GM21529 (cell line): Measurements from ENCODE around the gene PKIG.
A peak's percentile ranks its signal among the peaks of the same experiment; 100 is the strongest.

Experiments used
- ATAC-seq: cut with Tn5 transposase; IDR thresholded peaks from one replicate; pipeline ENCODE4 v1.9.1; 2021; ENCODE audit not compliant: unreplicated experiment

Gene PKIG

GRCh38 chr20:44637042-44637441, 54.7 kb downstream of the PKIG start:
- ATAC-seq: no peak

- ATAC-seq: no peak
Measured at GRCh38 chr20:44637522-44638372, 55.4 kb downstream of the PKIG start.

- no peak for ATAC-seq
Measured at GRCh38 chr20:44640522-44640921, 58.1 kb downstream of the PKIG start.

- no peak for ATAC-seq
Measured at GRCh38 chr20:44641325-44641724, 58.9 kb downstream of the PKIG start.

- peak; percentile 32 for ATAC-seq
Measured at GRCh38 chr20:44642203-44643153, 60.1 kb downstream of the PKIG start.

GRCh38 chr20:44643154-44643519, 60.8 kb downstream of the PKIG start:
- no peak for ATAC-seq

- no peak for ATAC-seq
Measured at GRCh38 chr20:44643596-44644229, 61.3 kb downstream of the PKIG start.

GRCh38 chr20:44644230-44644617, 61.8 kb downstream of the PKIG start:
- no peak for ATAC-seq

- ATAC-seq: no peak
Measured at GRCh38 chr20:44644667-44645131, 62.3 kb downstream of the PKIG start.

GRCh38 chr20:44646023-44646640, 63.8 kb downstream of the PKIG start:
- peak; percentile 30 for ATAC-seq

GRCh38 chr20:44646641-44647274, 64.4 kb downstream of the PKIG start:
- peak; percentile 44 for ATAC-seq

GRCh38 chr20:44648068-44648467, 65.7 kb downstream of the PKIG start:
- ATAC-seq: no peak

GRCh38 chr20:44648579-44648978, 66.2 kb downstream of the PKIG start:
- ATAC-seq: no peak

GRCh38 chr20:44649126-44649525, 66.7 kb downstream of the PKIG start:
- ATAC-seq: no peak

GRCh38 chr20:44649976-44650375, 67.6 kb downstream of the PKIG start:
- no peak for ATAC-seq

- ATAC-seq: no peak
Measured at GRCh38 chr20:44650771-44651433, 68.5 kb downstream of the PKIG start.

- no peak for ATAC-seq
Measured at GRCh38 chr20:44651434-44651683, 69.0 kb downstream of the PKIG start.

GRCh38 chr20:44651684-44652423, 69.5 kb downstream of the PKIG start, which contains the start of gene ADA:
ADA (minus strand) TSS chr20:44651699; CDS start chr20:44651607, 92 bp downstream.
- ATAC-seq: peak; percentile 35

- ATAC-seq: no peak
Measured at GRCh38 chr20:44653546-44653945, 71.2 kb downstream of the PKIG start.
